ENCODE results near the gene TERF2IP.

DNA sequence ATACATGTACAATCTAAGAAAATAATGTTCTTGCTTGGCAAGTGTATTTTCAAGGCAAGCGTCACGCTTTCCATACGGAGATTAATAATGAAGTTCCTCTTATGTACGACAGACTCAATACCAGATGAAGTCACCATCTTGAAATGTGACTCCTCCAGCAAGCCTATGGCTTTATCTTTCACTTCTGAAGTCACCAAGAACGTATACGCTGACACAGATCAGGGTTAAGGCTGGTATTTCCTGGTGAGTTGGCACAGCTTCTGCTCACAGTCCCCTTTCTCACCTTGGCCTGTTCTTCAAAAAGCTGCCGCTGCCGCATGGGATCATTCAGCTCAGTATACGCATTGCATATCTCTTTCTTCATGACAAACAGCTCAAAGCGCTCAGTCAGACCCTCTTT is 18.4 kb upstream of the TERF2IP start:
- TF ChIP-seq GATA2 (IDR thresholded peaks at IDR 0.05; ENCODE audit: low read depth, low read length): no peak
- no peak for TF ChIP-seq GATA3 (IDR thresholded peaks at IDR 0.05; ENCODE audit: low read depth, low read length)

Data from SH-SY5Y (cell line).